ENCODE results near the gene JAKMIP3.

Gene JAKMIP3

GRCh38 chr10:132062116-132062515 lies 3.6 kb upstream of the JAKMIP3 start (continued):
- TF ChIP-seq ZNF280C (tag by site-specific recombination; IDR thresholded peaks at IDR 0.05) (no peak), ZSCAN16 (tag by site-specific recombination; IDR thresholded peaks at IDR 0.05) (no peak), ZNF830 (tag by site-specific recombination; IDR thresholded peaks at IDR 0.05; ENCODE audit: low read depth) (no peak), TCF7L2 (IDR thresholded peaks at IDR 0.05; ENCODE audit: borderline replicate concordance, low read depth, low read length) (no peak), ZNF664 (tag by site-specific recombination; IDR thresholded peaks at IDR 0.05) (no peak), SALL2 (tag by site-specific recombination; IDR thresholded peaks at IDR 0.05; ENCODE audit: borderline replicate concordance) (no peak)

DNA sequence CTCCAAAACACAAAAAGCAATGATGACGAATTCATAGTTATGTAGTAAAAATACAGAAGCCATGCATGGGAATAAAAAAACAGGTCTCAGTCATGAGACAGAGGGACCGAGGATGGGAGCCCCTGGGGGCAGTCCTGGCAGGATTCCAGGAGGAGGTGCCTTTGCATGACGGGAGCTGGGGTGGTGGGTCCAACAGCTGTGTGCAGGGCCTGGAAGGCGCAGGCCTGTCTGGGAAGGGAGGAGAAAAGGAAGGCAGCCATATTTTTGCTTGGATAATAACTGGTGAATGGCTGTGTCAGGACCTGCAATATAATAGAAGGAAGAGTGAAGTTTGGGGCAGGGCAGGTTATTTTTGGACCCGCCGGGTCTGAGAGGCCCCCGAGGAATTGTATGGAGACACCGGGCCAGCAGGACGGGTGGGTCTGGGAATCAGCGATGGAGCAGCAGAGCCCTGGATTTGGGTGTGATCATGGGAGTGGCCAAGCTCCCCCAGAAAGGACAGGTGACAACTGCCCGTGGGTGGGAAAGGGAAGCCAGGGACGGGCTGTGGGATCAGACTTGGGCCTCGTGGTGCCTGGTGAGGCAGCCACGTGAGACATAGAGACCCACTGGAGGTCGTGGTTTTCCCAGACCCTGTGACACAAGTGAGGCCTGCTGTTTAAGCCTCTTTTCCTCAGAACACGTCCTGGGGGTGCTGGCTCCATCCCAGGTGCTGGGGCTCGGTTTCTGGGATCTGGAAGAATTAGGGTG lies 2.9 kb upstream of the JAKMIP3 start:
- ChIA-PET CTCF (no interaction called here), POLR2A (no interaction called here)
- Histone ChIP-seq H3K9me3 (ENCODE audit: control insufficient read depth, insufficient read depth, low read depth, low read length) (no peaks in the 10 kb centered on the region), H3K4me3 (ENCODE audit: low read depth, low read length) (no peak overlapping the region), H3K36me3 (ENCODE audit: control insufficient read depth in 2 of 2, insufficient read depth in 1 of 2, low read length in 2 of 2) (no peaks in the 10 kb centered on the region), H3K4me1 (ENCODE audit: control insufficient read depth, insufficient read depth, low read length) (no peaks in the 10 kb centered on the region), H3K27ac (ENCODE audit: extremely low read depth, low read depth, low read length) (no peak overlapping the region)
- TF ChIP-seq ZNF426 (tag by site-specific recombination; IDR thresholded peaks at IDR 0.05): no peak
- no peak for TF ChIP-seq BCL11A (tag by site-specific recombination; IDR thresholded peaks at IDR 0.05; ENCODE audit: low read depth)
- TF ChIP-seq ZSCAN5A (tag by site-specific recombination; IDR thresholded peaks at IDR 0.05): no peak
- TF ChIP-seq, protein P1, sequence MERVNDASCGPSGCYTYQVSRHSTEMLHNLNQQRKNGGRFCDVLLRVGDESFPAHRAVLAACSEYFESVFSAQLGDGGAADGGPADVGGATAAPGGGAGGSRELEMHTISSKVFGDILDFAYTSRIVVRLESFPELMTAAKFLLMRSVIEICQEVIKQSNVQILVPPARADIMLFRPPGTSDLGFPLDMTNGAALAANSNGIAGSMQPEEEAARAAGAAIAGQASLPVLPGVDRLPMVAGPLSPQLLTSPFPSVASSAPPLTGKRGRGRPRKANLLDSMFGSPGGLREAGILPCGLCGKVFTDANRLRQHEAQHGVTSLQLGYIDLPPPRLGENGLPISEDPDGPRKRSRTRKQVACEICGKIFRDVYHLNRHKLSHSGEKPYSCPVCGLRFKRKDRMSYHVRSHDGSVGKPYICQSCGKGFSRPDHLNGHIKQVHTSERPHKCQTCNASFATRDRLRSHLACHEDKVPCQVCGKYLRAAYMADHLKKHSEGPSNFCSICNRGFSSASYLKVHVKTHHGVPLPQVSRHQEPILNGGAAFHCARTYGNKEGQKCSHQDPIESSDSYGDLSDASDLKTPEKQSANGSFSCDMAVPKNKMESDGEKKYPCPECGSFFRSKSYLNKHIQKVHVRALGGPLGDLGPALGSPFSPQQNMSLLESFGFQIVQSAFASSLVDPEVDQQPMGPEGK (tag by site-specific recombination; IDR thresholded peaks at IDR 0.05): no peak
- no peak for TF ChIP-seq ZBTB48 (tag by site-specific recombination; IDR thresholded peaks at IDR 0.05)
- no peak for TF ChIP-seq REST (tag by site-specific recombination; IDR thresholded peaks at IDR 0.05)
- no peak for TF ChIP-seq ZNF184 (tag by site-specific recombination; IDR thresholded peaks at IDR 0.05)
- TF ChIP-seq PRDM6 (tag by site-specific recombination; IDR thresholded peaks at IDR 0.05): no peak
- no peak for TF ChIP-seq ZNF16 (tag by site-specific recombination; IDR thresholded peaks at IDR 0.05; ENCODE audit: low read depth)
- TF ChIP-seq, protein P2, sequence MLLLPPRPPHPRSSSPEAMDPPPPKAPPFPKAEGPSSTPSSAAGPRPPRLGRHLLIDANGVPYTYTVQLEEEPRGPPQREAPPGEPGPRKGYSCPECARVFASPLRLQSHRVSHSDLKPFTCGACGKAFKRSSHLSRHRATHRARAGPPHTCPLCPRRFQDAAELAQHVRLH (tag by site-specific recombination; IDR thresholded peaks at IDR 0.05): no peak
- TF ChIP-seq, protein P3, sequence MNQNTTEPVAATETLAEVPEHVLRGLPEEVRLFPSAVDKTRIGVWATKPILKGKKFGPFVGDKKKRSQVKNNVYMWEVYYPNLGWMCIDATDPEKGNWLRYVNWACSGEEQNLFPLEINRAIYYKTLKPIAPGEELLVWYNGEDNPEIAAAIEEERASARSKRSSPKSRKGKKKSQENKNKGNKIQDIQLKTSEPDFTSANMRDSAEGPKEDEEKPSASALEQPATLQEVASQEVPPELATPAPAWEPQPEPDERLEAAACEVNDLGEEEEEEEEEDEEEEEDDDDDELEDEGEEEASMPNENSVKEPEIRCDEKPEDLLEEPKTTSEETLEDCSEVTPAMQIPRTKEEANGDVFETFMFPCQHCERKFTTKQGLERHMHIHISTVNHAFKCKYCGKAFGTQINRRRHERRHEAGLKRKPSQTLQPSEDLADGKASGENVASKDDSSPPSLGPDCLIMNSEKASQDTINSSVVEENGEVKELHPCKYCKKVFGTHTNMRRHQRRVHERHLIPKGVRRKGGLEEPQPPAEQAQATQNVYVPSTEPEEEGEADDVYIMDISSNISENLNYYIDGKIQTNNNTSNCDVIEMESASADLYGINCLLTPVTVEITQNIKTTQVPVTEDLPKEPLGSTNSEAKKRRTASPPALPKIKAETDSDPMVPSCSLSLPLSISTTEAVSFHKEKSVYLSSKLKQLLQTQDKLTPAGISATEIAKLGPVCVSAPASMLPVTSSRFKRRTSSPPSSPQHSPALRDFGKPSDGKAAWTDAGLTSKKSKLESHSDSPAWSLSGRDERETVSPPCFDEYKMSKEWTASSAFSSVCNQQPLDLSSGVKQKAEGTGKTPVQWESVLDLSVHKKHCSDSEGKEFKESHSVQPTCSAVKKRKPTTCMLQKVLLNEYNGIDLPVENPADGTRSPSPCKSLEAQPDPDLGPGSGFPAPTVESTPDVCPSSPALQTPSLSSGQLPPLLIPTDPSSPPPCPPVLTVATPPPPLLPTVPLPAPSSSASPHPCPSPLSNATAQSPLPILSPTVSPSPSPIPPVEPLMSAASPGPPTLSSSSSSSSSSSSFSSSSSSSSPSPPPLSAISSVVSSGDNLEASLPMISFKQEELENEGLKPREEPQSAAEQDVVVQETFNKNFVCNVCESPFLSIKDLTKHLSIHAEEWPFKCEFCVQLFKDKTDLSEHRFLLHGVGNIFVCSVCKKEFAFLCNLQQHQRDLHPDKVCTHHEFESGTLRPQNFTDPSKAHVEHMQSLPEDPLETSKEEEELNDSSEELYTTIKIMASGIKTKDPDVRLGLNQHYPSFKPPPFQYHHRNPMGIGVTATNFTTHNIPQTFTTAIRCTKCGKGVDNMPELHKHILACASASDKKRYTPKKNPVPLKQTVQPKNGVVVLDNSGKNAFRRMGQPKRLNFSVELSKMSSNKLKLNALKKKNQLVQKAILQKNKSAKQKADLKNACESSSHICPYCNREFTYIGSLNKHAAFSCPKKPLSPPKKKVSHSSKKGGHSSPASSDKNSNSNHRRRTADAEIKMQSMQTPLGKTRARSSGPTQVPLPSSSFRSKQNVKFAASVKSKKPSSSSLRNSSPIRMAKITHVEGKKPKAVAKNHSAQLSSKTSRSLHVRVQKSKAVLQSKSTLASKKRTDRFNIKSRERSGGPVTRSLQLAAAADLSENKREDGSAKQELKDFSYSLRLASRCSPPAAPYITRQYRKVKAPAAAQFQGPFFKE (tag by site-specific recombination; IDR thresholded peaks at IDR 0.05; ENCODE audit: borderline replicate concordance): no peak

Data from HEK293 (cell line).